ENCODE results near the gene IFI6.
"Not testable (repeated sequence)": the region's sequence is repeated elsewhere in the genome, so short reads cannot be mapped to it uniquely, and the experiment has no call there.

Gene IFI6

GRCh38 chr1:27627733-27628132 is 44.3 kb downstream of the IFI6 start:
- not testable (repeated sequence) for DNase-seq

DNA sequence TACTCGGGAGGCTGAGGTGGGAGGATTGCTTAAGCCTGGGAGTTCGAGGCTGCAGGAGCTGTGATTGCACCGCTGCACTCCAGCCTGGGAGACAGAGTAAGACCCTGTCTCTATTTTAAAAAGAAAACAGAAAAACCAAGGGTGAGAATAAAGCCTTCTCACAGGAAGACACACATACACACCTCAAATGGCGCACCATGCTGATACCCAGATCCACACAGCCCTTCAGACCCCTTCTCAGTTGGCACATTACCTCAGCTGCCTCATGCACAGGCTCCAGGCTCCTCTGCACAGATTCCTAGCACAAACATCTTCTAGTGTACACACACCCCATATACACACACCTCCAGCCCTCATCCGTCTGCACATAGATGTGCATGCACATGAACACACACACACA is 44.9 kb downstream of the IFI6 start:
- DNase-seq = no peak

DNA sequence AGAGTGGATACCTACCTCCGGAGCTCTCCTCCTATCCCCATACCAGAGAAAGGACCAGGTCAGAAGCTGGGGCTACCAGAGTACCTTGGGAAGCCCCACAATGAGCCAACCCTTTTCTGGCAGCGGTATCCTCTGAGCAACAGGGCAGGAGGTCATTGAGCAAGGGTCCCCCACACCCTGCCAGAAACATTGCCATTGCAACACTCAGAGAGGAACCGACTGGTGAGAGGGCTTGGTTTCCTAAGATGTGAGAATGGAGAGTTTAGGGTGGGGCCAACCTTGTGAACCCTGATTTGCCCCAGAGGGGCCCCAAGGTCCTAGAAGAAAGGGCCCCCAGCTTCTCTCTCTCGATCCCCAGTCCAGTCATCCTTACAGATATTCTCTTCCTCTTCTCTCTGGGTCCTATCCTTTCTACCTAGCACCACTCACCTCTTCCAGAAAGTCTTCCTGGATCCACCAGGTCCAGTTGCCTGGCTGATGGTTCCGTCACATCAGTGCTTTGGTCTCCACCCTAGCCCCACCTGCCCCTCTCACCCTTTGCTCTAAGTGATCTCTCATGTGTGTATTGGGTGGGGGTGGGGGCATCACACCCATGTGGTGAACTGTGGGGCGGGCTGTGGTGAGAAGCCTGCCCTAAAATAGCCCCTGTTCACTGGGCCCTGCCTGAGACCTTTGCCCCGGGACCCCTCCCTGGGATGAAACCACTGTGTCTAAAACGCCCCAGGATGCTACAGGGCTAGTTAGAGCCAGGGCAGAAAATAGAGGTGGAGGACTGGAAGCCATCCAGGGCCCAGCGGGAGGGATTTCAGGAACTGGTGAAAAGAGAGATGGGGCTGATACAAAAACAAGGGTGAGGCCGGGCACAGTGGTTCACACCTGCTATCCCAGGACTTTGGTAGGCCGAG is 45.7 kb downstream of the IFI6 start:
- peak; percentile 89 to 97 (median 92) for DNase-seq

- DNase-seq = peak in 2 of 4 experiments; percentile 53 to 63
Observed at GRCh38 chr1:27624467-27625178, 47.4 kb downstream of the IFI6 start.

GRCh38 chr1:27623327-27624212 is 48.4 kb downstream of the IFI6 start:
- DNase-seq = peak; percentile 32 to 66 (median 58)

DNA sequence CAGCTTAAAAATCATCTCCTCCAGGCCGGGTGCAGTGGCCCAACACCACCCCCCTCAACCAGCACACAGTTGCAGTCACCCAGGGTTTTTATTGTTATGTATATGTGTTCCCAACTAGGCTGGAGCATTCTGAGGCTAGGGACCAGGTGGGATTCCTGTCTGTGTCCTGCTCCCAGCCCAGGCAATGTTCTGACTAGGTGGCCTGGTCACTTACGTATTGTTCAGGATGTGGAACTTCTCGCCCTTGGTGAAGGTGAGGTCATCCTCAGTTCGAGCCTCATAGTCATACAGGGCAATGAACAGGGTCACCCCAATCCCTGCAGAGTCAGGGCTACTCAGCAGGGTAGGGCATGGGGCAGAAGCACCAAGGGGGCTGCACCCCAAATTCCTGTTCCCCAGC is 49.2 kb downstream of the IFI6 start:
- DNase-seq = peak; percentile 48 to 72 (median 58)

- peak; percentile 57 to 81 (median 71) for DNase-seq
Observed at GRCh38 chr1:27621051-27621920, 50.7 kb downstream of the IFI6 start.

GRCh38 chr1:27619782-27620438 is 52.1 kb downstream of the IFI6 start:
- not testable (repeated sequence) for DNase-seq

DNA sequence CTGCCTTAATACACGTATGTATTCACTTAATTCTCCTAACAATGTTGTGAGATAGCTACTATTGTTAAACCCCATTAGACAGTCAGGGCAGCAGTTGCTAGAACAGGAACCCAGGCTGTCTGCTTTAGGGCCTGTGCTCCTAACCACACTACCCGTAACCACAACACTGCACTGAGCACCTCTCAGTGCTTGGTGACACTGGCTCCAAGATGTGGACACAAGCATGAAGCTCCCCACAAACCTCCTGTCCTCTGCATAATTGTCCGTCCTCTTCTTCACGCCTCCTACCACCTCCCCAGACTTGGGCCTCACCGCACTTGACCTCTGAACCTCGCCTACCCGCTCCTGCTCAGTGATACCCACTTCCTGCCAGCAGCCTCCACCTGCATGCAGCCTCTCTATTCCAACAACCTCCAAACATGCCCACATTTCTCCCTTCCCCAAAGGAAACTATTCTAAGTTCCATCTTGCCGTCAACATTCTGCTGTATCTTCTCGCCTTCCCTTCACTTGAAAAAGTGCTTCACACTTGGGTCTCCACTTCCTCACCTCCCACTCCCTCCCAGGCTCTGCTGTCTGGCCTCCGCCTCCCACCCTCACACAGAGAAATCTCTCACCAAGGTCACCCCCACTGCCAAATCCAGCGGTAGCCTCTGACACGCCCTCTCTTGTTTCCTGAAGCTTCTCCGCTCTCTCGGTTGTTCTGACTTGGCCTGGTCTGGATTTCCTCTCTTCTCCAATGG is 53.5 kb downstream of the IFI6 start:
- peak; percentile 61 to 83 (median 79) for DNase-seq

- DNase-seq = peak in 2 of 4 experiments; percentile 6 to 29
Observed at GRCh38 chr1:27617420-27617819, 54.6 kb downstream of the IFI6 start.

GRCh38 chr1:27616441-27616840 is 55.6 kb downstream of the IFI6 start:
- peak in 1 of 4 experiments; percentile 7 for DNase-seq
